GM23338 (cell line): Measurements from ENCODE around the gene CTNND2. TPM values are rescaled to one million over a fixed set of nuclear protein-coding genes. Genes with fewer than 3 reads are reported as not detected.

Source experiments
- ATAC-seq: fragments of 200-7000 bp; cut with Tn5 transposase; 3 replicates; pipeline ENCODE4 v1.9.1; 2020
- DNase-seq: peaks from one replicate; pipeline ENCODE4 v3.0.0-alpha.2; 2015; ENCODE audit warnings: low spot score
- H2AFZ ChIP-seq: fragments of 200-600 bp; sonication (generic); 2 replicates; pipeline ENCODE4 v1.8.0; 2016; ENCODE audit warnings: antibody characterized with exemption, mild to moderate bottlenecking, moderate library complexity
- H3F3A ChIP-seq: fragments of 200-600 bp; sonication (generic); replicated peaks from 2 replicates; pipeline ENCODE4 v1.8.0; 2017; ENCODE audit warnings: antibody characterized with exemption, mixed run types, low read depth
- H3K27ac ChIP-seq: fragments of 200-600 bp; sonication (generic); 2 replicates; pipeline ENCODE4 v1.6.1; 2016; ENCODE audit warnings: low read depth
- H3K27me3 ChIP-seq: fragments of 200-600 bp; sonication (generic); 2 replicates; pipeline ENCODE4 v1.8.0; 2016; ENCODE audit warnings: mild to moderate bottlenecking, mixed run types, moderate library complexity; ENCODE audit not compliant: insufficient read depth
- H3K36me3 ChIP-seq: fragments of 200-600 bp; sonication (generic); 2 replicates; pipeline ENCODE4 v1.8.0; 2016; ENCODE audit warnings: mild to moderate bottlenecking; ENCODE audit not compliant: insufficient read depth
- H3K4me1 ChIP-seq: fragments of 200-600 bp; sonication (generic); 2 replicates; pipeline ENCODE4 v1.8.0; 2016; ENCODE audit warnings: mild to moderate bottlenecking, moderate library complexity; ENCODE audit not compliant: insufficient read depth
- H3K4me2 ChIP-seq: fragments of 200-600 bp; sonication (generic); 2 replicates; pipeline ENCODE4 v1.7.1; 2017; ENCODE audit warnings: mixed run types
- H3K4me3 ChIP-seq: fragments of 200-600 bp; sonication (generic); 2 replicates; pipeline ENCODE4 v1.6.1; 2016; ENCODE audit warnings: mixed run types
- H3K79me2 ChIP-seq: fragments of 200-600 bp; sonication (generic); replicated peaks from 2 replicates; pipeline ENCODE4 v1.8.0; 2017; ENCODE audit warnings: mild to moderate bottlenecking; ENCODE audit not compliant: insufficient read depth
- H3K9me2 ChIP-seq: fragments of 200-600 bp; sonication (generic); 2 replicates; pipeline ENCODE4 v1.8.0; 2017; ENCODE audit not compliant: insufficient read depth
- H4K20me1 ChIP-seq: fragments of 200-600 bp; sonication (generic); replicated peaks from 2 replicates; pipeline ENCODE4 v1.8.0; 2017; ENCODE audit warnings: mild to moderate bottlenecking; ENCODE audit not compliant: insufficient read depth
- H3K27ac Mint-ChIP-seq: 2 replicates; pipeline ENCODE4 v1.8.0; 2020; ENCODE audit warnings: inconsistent platforms, mild to moderate bottlenecking, moderate library complexity, mixed read lengths
- H3K27me3 Mint-ChIP-seq: 3 replicates; pipeline ENCODE4 v1.8.0; 2022; ENCODE audit warnings: low read depth, mild to moderate bottlenecking, moderate library complexity, mixed read lengths, inconsistent platforms; ENCODE audit not compliant: insufficient read depth, poor library complexity
- H3K36me3 Mint-ChIP-seq: 3 replicates; pipeline ENCODE4 v1.8.0; 2021; ENCODE audit warnings: low read depth, mild to moderate bottlenecking, inconsistent platforms, moderate library complexity, mixed read lengths
- H3K4me1 Mint-ChIP-seq: 3 replicates; pipeline ENCODE4 v1.8.0; 2020; ENCODE audit warnings: mild to moderate bottlenecking, inconsistent platforms, mixed read lengths
- H3K4me3 Mint-ChIP-seq: 3 replicates; pipeline ENCODE4 v1.8.0; 2021; ENCODE audit warnings: moderate library complexity, mild to moderate bottlenecking, inconsistent platforms, mixed read lengths
- H3K9me3 Mint-ChIP-seq: 3 replicates; pipeline ENCODE4 v1.8.0; 2020; ENCODE audit warnings: moderate library complexity, mild to moderate bottlenecking, inconsistent platforms, mixed read lengths
- ETS1 ChIP-seq: IDR thresholded peaks from 2 replicates; pipeline ENCODE4 v1.6.1; 2016; ENCODE audit warnings: antibody characterized with exemption
- EZH2 ChIP-seq: fragments of 200-600 bp; sonication (generic); IDR thresholded peaks from one replicate; pipeline ENCODE4 v1.8.0; 2017; ENCODE audit warnings: antibody characterized with exemption, mild to moderate bottlenecking, low read depth; ENCODE audit not compliant: unreplicated experiment
- JUNB ChIP-seq: IDR thresholded peaks from one replicate; pipeline ENCODE4 v1.6.1; 2016; ENCODE audit warnings: antibody characterized with exemption; ENCODE audit not compliant: unreplicated experiment
- POLR2AphosphoS5 ChIP-seq: IDR thresholded peaks from 2 replicates; pipeline ENCODE4 v1.6.1; 2016; ENCODE audit warnings: antibody characterized with exemption, low read depth
- ZNF462 ChIP-seq: fragments of 250-450 bp; sonication (Bioruptor Pico); IDR thresholded peaks from 2 replicates; pipeline ENCODE4 v1.5.0; 2020; ENCODE audit warnings: mild to moderate bottlenecking, moderate library complexity
- polyA plus RNA-seq: library from polyadenylated mRNA; unstranded; fragments of >200 nt; fragmentation: Nextera tagmentation; extraction: Ambion mirVana; gene quantifications from 2 replicates; pipeline ENCODE4 v1.2.1, GENCODE V29; 2016
- total RNA-seq: library from RNA; depleted of rRNA; stranded (reverse); fragments of >200 nt; shearing (Covaris generic); gene quantifications from 2 replicates; pipeline ENCODE4 v1.2.3, GENCODE V29; 2014

Gene CTNND2
- total and polyA plus RNA-seq, 2 experiments from 2014 or later: 5.1 to 7.0 TPM

GRCh38 chr5:11335881-11336760, 568.1 kb downstream of the CTNND2 start:
- H3K4me1 ChIP-seq: no peaks in the 10 kb centered on the region
- H2AFZ ChIP-seq: no peak overlapping the region
- no peak overlapping the region for H3K4me2 ChIP-seq

More at GRCh38 chr5:11335881-11336760, 568.1 kb downstream of the CTNND2 start:
- H3K36me3 Mint-ChIP-seq: no peaks in the 10 kb centered on the region
- H3K79me2 ChIP-seq: no peaks in the 10 kb centered on the region
- H3K27ac Mint-ChIP-seq: no peak overlapping the region
- TF ChIP-seq ZNF462 (CRISPR knock-in tag) (no peak), ETS1 (no peak), EZH2 (no peak), JUNB (no peak), POLR2AphosphoS5 (no peak)
- no peak overlapping the region for H3K27ac ChIP-seq
- ATAC-seq: no peak
- H3K9me2 ChIP-seq: peaks cover 3% of the 10 kb centered on the region; the same call in 1 of the 2 replicates
- no peaks in the 10 kb centered on the region for H3F3A ChIP-seq
- no peaks in the 10 kb centered on the region for H3K27me3 Mint-ChIP-seq
- peaks cover 2% of the 10 kb centered on the region; the same call in 1 of the 3 replicates for H3K9me3 Mint-ChIP-seq
- H3K4me3 Mint-ChIP-seq: no peak overlapping the region
- peaks cover 7% of the 10 kb centered on the region; the same call in 2 of the 3 replicates for H3K4me1 Mint-ChIP-seq
- H3K36me3 ChIP-seq: no peaks in the 10 kb centered on the region
- H3K4me3 ChIP-seq: no peak overlapping the region
- no peaks in the 10 kb centered on the region for H4K20me1 ChIP-seq
- H3K27me3 ChIP-seq: no peaks in the 10 kb centered on the region
- no peak for DNase-seq
